Head of caudate nucleus (tissue), 42 donors: Measurements from ENCODE around the gene CFAP91.

ENCODE experiments used
- DNase-seq, 42 donors: peaks; one replicate each; pipeline versions ENCODE4 v3.0.0 to v3.0.0-alpha.2; 2020 to 2021; ENCODE audit warnings: mixed read lengths in 7 of 42
- intact Hi-C: fragments of 100-400 bp; cut with DNase I; formaldehyde crosslinking; loops from one replicate; pipeline ENCODE4 v1.15.0; 2022

CFAP91 gene

DNA sequence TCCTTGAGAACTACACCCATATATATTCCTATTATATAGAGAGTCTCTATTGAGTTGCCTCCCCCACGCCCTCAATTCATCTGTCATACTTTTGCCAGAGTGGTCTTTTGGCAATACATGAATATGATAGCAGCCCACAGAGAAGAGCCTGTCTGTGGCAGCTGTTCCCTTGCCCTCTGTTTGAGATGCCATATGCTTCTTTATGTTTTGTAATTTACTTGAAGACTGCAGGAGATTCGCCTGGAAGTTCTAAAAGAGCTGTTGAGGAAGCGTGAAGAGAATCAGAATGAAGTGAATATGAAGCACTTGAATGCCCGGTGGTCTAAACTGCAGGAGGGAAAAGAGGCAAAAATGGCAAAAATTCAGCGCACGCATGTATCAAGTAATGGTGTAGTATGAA lies 27.2 kb downstream of the CFAP91 start:
- intact Hi-C loops: no loop called here
- no peak for DNase-seq

- DNase-seq: peak in 21 of 42 donors; percentile 2 to 75 (median 32)
Observed at GRCh38 chr3:119731560-119732343, 28.9 kb downstream of the CFAP91 start.

DNA sequence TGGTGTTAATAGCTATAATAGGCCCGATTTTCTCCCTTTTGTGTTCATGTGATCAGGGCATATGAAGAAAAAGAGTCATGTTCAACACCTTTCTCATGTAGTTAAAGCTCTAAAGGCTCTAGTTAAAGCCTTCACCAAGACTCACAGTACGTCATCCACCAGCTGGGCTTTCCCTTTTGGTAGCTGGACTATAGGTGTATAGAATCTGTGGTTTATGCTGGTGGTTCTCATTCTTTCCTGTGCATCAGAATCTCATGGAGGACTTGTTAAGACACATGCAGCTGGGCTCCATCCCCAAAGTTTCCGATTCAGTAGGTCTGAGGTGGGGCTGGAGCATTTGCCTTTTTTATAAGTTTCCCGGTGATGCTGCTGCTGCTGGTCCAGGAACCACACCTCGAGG lies 31.0 kb downstream of the CFAP91 start:
- DNase-seq: no peak
- intact Hi-C loops: no loop called here

More at GRCh38 chr3:119731560-119732343, 28.9 kb downstream of the CFAP91 start:
- intact Hi-C loops: no loop called here

- no peak for DNase-seq
- intact Hi-C loops: no loop called here
Observed at GRCh38 chr3:119738741-119739140, 35.9 kb downstream of the CFAP91 start.

DNA sequence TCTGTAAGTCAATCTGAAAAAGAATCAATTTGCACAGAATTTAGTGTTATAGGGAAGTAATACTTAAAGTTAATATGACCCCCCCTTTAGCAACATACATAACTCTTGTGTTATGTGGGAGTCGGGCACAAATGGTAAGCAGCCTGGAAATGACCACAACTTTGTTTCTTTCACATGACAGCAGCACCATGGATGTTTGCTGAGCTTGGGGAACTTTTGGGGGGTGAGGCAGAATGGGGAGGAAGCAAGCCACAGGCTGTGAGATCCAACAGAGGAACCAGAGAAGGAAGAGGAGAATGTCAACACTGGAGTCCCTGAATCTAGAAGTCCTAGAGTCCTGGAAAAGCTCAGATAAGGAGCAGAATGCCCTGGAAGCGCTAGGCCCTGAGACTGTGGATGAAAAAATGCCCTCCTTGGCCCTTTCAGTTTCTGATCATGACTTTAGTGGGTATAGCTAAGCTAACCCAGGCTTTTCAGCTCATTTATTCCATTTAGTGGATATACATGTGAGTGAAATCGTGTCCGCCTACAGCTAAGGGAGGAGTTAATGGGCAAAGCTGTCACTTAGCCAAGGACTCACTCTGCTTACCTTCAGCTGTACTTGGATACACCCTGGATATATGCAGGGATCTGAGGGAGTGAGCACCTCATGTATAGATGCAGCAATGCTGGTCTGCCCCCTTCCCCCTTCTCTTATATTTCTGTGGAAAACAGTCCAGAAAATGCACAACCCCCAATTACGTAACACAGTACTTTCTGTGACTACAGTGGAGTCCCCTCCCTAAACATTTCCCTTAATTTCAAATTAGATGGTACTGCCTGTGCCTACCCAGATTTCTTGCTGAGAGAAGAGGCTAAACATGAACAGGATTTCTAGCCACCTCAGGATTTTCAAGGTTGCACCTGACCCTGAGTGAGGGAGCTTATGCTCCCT lies 39.1 kb downstream of the CFAP91 start:
- intact Hi-C loops: no loop called here
- DNase-seq: peak in 6 of 42 donors; percentile 6 to 43 (median 16)

GRCh38 chr3:119743921-119744320 lies 41.1 kb downstream of the CFAP91 start:
- intact Hi-C loops: no loop called here
- no peak for DNase-seq

DNA sequence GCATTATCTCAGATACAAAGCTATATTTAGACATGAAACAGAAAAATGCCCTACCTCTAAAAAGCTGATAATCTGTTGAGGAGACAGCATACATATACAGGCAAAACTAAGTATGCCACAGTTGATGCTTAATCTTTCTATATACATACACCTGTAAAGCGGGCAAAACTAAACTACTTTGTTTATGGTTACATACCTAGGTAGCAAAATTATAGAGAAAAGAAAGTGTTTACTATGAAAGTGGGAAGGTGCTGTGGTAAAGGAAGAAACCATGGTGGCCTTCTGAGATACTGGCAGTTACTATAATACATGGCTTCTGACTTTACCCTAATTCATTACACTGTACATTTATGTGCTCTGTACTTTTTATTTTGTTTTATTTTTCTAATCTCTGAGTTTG lies 43.1 kb downstream of the CFAP91 start:
- intact Hi-C loops: no loop called here
- DNase-seq: no peak

GRCh38 chr3:119746423-119746822 lies 43.6 kb downstream of the CFAP91 start:
- DNase-seq: no peak
- intact Hi-C loops: no loop called here

- intact Hi-C loops: no loop called here
- no peak for DNase-seq
Observed at GRCh38 chr3:119747357-119747756, 44.5 kb downstream of the CFAP91 start.

- no peak for DNase-seq
- intact Hi-C loops: no loop called here
Observed at GRCh38 chr3:119748991-119749390, 46.2 kb downstream of the CFAP91 start.

DNA sequence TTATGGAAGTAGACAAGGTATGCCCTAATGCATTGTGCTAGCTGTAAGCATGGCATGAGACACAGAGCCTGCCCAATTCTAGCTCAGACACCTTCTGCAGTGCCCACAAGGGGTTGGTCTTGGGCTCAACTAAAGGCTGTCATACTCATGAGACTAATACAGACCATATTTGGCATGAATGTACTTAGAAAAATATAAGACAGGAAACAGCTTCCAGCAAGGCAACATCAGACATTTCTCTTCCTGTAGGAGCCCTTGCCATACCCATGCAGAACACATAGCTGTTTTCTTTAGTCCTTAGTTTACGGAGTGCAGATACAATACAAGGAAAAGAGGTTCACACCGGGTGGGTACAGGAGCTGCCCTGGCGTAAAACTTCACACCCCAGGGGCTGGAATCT lies 48.6 kb downstream of the CFAP91 start:
- intact Hi-C loops: no loop called here
- no peak for DNase-seq
